ENCODE measurements around the gene RNASE12.

The RNASE12 gene

GRCh38 chr14:20553024-20553423 lies 38.2 kb downstream of the RNASE12 start:
- no peak overlapping the region for H3K4me3 ChIP-seq (ENCODE audit: low read length)

GRCh38 chr14:20551606-20552005 lies 39.6 kb downstream of the RNASE12 start:
- no peak for TF ChIP-seq ZNF274 (IDR thresholded peaks at IDR 0.05; ENCODE audit: low read depth, low read length)

More at GRCh38 chr14:20553024-20553423, 38.2 kb downstream of the RNASE12 start:
- no peak for TF ChIP-seq ZNF274 (IDR thresholded peaks at IDR 0.05; ENCODE audit: low read depth, low read length)

GRCh38 chr14:20550926-20551325 lies 40.2 kb downstream of the RNASE12 start:
- no peak for TF ChIP-seq ZNF274 (IDR thresholded peaks at IDR 0.05; ENCODE audit: low read depth, low read length)
- no peak overlapping the region for H3K4me3 ChIP-seq (ENCODE audit: low read length)

More at GRCh38 chr14:20551606-20552005, 39.6 kb downstream of the RNASE12 start:
- no peak overlapping the region for H3K4me3 ChIP-seq (ENCODE audit: low read length)

- no peak overlapping the region for H3K4me3 ChIP-seq (ENCODE audit: low read length)
- TF ChIP-seq ZNF274 (IDR thresholded peaks at IDR 0.05; ENCODE audit: low read depth, low read length): no peak
Measured at GRCh38 chr14:20548414-20549158, 42.6 kb downstream of the RNASE12 start.

GRCh38 chr14:20546877-20547276 lies 44.3 kb downstream of the RNASE12 start:
- TF ChIP-seq ZNF274 (IDR thresholded peaks at IDR 0.05; ENCODE audit: low read depth, low read length): no peak
- H3K4me3 ChIP-seq (ENCODE audit: low read length): no peak overlapping the region
